HFFc6 (cell line): ENCODE results near the gene CELA2B. TPM values are rescaled to one million over a fixed set of nuclear protein-coding genes. Genes with fewer than 3 reads are reported as not detected.

ENCODE experiments used
- DNase-seq: peaks from one replicate; pipeline ENCODE4 v3.0.0-alpha.2; 2018
- H3K27ac Mint-ChIP-seq: 2 replicates; pipeline ENCODE4 v1.8.0; 2020; ENCODE audit warnings: mild to moderate bottlenecking, mixed read lengths
- H3K27me3 Mint-ChIP-seq: 2 replicates; pipeline ENCODE4 v1.8.0; 2021; ENCODE audit warnings: mild to moderate bottlenecking, moderate library complexity, mixed read lengths; ENCODE audit not compliant: insufficient read depth
- H3K36me3 Mint-ChIP-seq: 2 replicates; pipeline ENCODE4 v1.8.0; 2021; ENCODE audit warnings: low read depth, mixed read lengths
- H3K4me1 Mint-ChIP-seq: 2 replicates; pipeline ENCODE4 v1.8.0; 2020; ENCODE audit warnings: low read depth, mixed read lengths
- H3K4me3 Mint-ChIP-seq: 2 replicates; pipeline ENCODE4 v1.8.0; 2020; ENCODE audit warnings: mild to moderate bottlenecking, moderate library complexity, mixed read lengths
- H3K9me3 Mint-ChIP-seq: 2 replicates; pipeline ENCODE4 v1.8.0; 2020; ENCODE audit warnings: mild to moderate bottlenecking, mixed read lengths
- CTCF ChIP-seq: fragments of 200-600 bp; sonication (generic); IDR thresholded peaks from 2 replicates; pipeline ENCODE4 v1.5.0; 2021; ENCODE audit warnings: antibody characterized with exemption, mild to moderate bottlenecking
- total RNA-seq, 6 experiments: library from RNA; stranded (reverse); fragmentation: NEBNext Ultra II Directional; extraction: Animal tissue kit (Norgen Biotek cat#: 25700); gene quantifications; 2 replicates in 1 of 6; 3 replicates in 5 of 6; pipeline ENCODE4 v1.2.3, GENCODE V29; 2021

CELA2B gene
- total RNA-seq, 6 experiments from 2014 or later = not detected

- H3K4me3 Mint-ChIP-seq = no peak overlapping the region
- peaks cover 6% of the 10 kb centered on the region; the same call in 1 of the 2 replicates for H3K36me3 Mint-ChIP-seq
- H3K9me3 Mint-ChIP-seq = no peaks in the 10 kb centered on the region
- H3K27ac Mint-ChIP-seq = no peak overlapping the region
- DNase-seq = no peak
- no peaks in the 10 kb centered on the region for H3K27me3 Mint-ChIP-seq
- H3K4me1 Mint-ChIP-seq = no peaks in the 10 kb centered on the region
- TF ChIP-seq CTCF = no peak
Observed at GRCh38 chr1:15500184-15501178, 24.6 kb downstream of the CELA2B start.

GRCh38 chr1:15501208-15502032 is 25.5 kb downstream of the CELA2B start:
- Mint-ChIP-seq H3K9me3 (no peaks in the 10 kb centered on the region), H3K27me3 (no peaks in the 10 kb centered on the region), H3K36me3 (peaks cover under 1% of the 10 kb centered on the region; the same call in 1 of the 2 replicates), H3K4me3 (no peak overlapping the region), H3K27ac (no peak overlapping the region), H3K4me1 (no peaks in the 10 kb centered on the region)
- no peak for DNase-seq
- TF ChIP-seq CTCF = peak; percentile 92

- TF ChIP-seq CTCF = no peak
- no peak for DNase-seq
- no peaks in the 10 kb centered on the region for H3K27me3 Mint-ChIP-seq
- no peak overlapping the region for H3K4me3 Mint-ChIP-seq
- no peaks in the 10 kb centered on the region for H3K36me3 Mint-ChIP-seq
- H3K9me3 Mint-ChIP-seq = no peaks in the 10 kb centered on the region
- no peaks in the 10 kb centered on the region for H3K4me1 Mint-ChIP-seq
- H3K27ac Mint-ChIP-seq = no peak overlapping the region
Observed at GRCh38 chr1:15504436-15504835, 28.5 kb downstream of the CELA2B start.

GRCh38 chr1:15506831-15507230 is 30.9 kb downstream of the CELA2B start:
- Mint-ChIP-seq H3K27me3 (no peaks in the 10 kb centered on the region), H3K4me1 (peaks cover 10% of the 10 kb centered on the region), H3K4me3 (no peak overlapping the region), H3K27ac (no peak overlapping the region), H3K9me3 (no peaks in the 10 kb centered on the region), H3K36me3 (no peaks in the 10 kb centered on the region)
- TF ChIP-seq CTCF = no peak
- no peak for DNase-seq

- H3K27ac Mint-ChIP-seq = no peak overlapping the region
- H3K4me1 Mint-ChIP-seq = peaks cover 10% of the 10 kb centered on the region
- no peaks in the 10 kb centered on the region for H3K27me3 Mint-ChIP-seq
- no peak overlapping the region for H3K4me3 Mint-ChIP-seq
- no peaks in the 10 kb centered on the region for H3K9me3 Mint-ChIP-seq
- no peak for DNase-seq
- no peak for TF ChIP-seq CTCF
- no peaks in the 10 kb centered on the region for H3K36me3 Mint-ChIP-seq
Observed at GRCh38 chr1:15507278-15507677, 31.4 kb downstream of the CELA2B start.
